HG03575 (cell line): ENCODE data around the gene TTYH3.
"Not testable (repeated sequence)": the region's sequence is repeated elsewhere in the genome, so short reads cannot be mapped to it uniquely, and the experiment has no call there.

Source experiments
- ATAC-seq: cut with Tn5 transposase; IDR thresholded peaks from one replicate; pipeline ENCODE4 v1.9.1; 2021; ENCODE audit not compliant: unreplicated experiment, insufficient number of reproducible peaks, low FRiP score; ENCODE audit errors: extremely low read depth

TTYH3 gene

DNA sequence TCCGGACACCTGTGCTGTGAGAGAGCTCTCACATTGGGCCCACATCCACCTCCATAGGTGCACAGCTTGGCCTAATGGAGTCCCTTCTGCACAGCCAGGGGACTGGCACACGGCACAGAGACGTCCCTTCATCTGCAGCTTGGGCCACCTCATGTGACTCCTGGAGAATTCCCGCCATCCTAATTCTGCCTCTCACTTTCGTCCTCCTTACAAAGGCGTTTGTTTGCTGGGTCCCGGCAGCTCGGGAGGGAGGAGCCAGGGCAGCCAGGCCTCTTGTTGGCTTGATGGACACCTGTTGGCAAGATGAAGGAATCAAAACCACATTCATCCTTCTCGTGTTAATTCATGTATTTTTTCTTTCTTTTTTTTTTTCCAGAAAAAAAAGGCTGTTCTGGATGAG is 30.7 kb upstream of the TTYH3 start:
- no peak for ATAC-seq

DNA sequence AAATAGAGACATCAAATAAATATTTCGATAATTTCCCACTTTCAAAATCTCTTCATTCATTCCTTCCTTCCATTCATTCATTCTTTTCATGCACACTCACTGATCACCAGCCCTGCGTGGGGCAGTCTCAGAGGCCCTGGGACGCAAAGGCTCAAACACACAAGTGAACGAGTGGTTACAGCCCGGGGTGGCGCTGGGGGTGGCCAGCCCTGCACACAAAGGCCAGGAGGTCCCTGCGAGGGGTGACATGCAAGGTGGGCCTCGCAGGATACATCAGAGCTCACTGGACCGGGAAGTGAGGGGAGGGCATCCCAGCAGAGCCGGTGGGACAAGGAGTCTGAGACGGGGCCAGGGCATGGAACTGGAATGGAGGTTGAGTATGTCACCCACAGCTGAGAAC is 29.9 kb upstream of the TTYH3 start:
- ATAC-seq: no peak

DNA sequence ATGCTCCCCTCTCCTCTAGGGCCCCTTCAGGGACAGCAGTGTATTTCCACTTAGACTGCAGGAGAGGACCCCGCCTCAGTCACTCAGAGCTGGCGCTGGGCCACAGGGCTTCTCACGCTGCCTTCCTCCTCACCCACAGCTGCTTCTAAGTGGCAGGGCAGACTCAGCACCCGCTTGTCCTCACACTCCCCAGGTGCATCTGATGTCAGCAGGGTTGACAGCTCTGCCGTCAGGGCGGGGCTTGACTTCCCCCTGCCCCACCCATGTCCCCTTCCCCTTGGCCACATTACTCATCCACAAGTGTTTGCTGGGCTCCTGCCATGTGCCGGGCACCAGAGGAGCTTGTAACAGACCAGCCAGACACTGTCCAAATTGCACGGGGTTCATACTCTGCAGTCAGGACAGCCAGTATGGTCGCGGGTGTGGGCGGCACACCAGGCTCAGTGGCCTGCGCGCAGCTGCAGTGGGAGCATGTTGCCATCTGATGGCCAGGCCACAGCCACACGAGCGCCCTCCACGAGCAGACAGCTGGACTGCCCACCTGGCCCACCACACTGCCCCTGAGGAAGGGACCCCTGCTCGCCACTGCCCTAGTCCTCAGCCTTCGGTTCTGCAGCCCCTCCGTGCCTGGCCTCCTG is 29.3 kb upstream of the TTYH3 start:
- no peak for ATAC-seq

DNA sequence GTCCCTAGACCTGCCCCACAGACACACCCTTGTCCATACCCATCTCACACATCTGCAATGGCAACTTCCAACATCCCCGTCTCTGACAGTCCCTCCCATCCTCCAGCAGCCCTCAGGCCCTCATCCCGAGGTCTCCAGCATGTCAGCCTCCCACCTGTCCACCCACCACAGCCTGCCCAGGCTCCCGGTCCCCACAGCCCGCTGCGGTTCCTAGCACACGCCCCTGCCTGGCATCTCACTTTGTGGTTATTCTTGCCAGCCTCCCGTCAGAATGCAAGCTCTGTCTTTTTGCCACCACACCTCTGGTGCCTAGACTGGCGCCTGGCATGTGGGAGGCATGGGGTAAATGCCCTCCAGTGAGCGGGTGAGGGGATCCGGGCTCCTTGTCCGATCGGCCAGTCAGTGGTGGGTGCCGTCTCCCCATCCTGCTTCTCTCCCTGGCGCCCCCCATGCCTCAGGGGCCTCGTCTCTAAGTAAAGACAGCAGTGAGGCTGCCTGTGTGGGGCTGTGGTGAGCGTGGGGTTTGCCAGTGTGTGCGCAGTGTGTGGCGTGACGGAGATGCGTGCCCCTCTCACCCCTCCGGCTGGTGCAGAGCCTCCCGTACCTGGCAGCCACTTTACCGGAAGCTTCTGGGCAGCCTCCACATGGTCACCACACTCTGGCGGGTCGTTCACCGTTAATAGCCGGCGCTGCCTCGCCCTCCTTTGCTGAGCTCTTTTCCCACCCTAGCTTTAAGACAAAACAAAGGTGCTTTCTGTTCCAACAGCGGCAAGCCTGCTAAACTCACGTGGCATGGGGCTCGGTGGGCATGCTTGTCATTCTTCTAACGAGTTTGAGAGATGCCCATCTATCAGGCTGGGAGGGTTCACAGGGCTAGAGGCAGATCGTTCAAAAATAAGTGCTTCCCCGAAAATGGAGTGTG is 28.5 kb upstream of the TTYH3 start:
- no peak for ATAC-seq

DNA sequence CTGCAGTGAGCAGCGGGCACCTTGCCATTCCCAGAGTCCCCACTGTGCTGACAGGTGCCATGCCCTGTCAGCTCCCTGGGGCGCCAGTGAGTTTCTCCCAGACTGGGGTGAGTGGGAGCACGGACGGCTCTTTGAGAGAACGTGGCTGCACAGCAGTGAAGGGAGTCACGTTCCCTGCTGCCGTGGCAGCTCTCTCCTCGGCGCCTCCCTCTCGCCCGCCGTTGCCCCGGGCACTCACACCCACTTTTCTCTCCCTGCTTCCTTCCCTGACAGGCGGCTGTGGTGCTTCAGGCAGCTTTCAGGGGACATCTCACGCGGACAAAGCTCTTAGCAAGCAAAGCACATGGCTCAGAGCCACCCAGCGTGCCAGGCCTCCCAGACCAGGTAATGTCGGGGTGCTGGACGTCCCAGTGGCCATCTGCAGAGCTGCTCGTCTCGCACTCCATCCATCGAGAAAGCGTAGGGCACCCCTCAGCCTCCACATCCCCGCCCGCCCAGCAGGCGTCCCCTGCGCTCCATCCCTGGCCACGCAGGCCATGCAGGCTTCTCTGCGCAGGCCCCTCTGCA is 27.1 kb upstream of the TTYH3 start:
- ATAC-seq: no peak

DNA sequence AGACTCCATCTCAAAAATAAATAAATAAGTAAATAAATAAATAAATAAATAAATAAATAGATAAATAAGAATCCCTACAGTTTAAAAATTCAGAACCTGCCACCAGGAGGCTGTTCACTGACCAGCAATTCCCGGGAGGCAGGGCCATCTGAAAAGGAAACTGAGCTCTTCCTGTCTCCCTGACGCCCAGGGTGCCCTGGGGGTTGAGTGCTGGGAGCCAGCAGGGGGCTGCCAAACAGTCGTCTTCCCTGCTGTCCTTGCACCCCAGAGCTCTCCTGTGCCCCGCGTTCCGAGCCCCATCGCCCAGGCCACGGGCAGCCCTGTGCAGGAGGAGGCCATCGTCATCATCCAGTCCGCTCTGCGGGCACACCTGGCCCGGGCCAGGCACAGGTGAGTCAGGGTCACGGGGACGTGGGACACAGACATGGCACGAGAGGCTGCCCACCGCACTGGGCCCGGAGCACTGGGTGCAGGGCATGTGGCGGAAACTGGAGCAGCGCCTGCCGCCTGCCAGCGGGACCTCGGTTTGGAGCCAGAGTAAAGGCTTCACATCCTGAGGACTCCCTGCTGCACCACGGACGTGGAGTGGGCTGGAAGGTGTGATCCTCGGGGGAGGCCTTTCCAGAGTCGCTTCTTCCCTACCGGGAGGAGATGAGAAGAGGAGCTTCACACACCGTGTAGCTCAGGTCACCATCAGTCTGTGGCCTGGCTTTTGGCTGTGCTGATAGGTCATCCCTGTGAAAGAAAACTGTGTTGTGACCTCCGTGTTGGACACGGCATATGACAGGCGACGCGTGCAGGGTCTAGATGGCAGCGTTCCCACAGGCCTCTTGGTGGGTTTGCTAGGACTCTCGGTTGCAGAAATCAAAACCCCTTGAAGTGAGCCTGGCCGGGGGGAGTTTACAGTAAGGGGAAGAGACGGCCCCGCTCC is 25.9 kb upstream of the TTYH3 start:
- no peak for ATAC-seq

DNA sequence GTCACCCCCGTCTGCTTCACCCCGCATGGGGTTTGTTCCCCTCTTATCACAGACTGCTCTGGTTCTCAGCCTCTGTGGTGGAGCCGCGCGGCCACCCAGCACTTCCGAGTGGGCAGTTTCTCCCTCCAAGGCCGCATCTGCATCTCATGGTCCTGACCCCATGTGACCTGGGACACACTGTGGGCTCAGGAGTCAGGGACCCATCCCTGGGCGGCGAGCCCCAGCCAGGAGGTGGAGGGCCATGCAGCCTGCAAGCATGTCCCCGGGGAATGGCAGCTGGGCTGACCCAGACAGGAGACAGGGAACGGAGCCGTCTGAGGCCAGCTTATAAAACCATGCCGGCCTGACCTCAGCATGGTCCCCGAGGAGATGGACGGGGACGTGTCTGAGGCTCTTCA is 25.2 kb upstream of the TTYH3 start:
- ATAC-seq: no peak

DNA sequence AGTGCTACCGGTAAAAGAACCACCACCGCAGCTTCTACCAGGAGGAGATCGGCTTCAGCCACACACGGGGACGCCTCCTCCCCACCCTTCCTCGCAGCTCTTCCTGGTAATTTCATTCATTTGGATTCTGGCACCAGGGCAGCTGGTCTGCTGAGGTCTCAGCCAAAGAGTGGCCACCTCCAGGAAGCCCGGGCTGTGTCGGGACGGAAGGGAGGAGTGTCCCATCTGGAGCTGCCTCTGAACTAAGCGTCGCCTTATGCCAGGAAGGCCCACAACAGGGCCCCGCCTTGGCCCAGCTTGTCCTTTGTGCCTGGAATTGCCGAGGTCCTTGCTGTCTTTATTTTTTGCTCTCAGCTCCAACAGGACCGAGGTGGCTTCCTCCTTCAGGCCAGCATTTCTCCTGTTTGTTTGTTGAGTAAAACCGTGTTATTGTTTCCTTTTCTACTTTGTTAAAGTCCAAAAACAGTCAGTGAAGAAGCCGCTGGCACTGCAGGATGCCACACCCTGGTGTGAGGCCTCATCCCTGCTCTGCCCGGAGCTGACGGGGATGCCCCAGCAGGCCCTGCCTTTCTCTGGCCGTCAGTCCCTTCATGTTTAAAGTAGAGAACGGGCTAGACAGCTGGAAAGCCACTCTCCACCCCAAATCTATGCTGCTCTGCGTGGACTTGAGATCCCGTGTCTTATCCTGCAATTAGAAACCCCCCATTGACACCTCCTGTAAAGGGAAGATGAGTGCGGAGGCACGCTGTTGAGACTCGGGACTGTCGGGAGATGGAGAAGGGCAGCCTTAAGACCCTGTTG is 24.5 kb upstream of the TTYH3 start:
- no peak for ATAC-seq

DNA sequence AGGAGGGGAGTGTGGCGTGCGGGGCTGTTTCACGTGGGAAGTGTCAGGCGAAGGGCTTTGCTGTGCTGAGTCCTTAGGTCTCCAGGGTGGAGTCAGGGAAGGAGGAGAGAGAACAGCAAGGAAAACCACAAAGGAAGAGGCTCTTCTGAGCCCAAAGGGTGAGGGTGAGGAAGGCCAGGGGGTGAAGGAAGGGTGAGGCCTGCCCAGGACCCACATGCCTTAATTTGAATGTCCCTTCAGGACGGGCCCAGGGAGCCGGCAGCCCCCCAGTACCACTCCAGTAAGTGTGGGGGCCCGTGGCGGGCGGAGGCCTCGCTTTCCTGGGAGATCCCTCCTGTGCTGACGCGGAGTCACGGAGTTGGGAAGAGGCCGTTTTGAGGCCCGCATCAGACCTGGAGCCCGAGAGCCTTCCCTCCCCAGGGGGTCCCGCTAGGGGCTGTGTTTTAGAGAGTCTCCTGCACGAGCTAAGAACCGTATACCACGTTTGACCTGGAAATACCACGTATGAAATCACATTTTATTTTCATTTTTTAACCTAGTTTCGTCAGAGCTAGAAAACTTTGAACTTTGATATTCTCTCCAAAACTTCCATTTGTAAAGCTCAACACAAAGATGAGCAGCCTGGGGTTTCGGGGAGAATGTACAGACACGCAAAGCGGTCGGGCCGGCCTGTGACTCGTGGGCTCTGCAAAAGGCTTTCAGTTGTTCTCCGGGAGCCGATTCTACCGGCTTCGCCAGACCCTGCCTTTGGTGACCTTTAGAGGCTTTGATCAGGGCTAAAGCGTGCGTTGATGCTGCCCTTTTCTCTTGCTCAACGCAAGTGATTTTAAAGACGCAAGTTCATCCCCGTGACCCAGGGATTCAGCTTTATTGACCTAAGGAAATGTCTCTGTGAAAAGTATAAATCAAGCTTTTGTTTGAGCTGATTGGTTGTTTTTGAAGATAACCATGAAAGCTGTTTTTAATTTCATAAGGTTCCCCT is 23.6 kb upstream of the TTYH3 start:
- no peak for ATAC-seq

DNA sequence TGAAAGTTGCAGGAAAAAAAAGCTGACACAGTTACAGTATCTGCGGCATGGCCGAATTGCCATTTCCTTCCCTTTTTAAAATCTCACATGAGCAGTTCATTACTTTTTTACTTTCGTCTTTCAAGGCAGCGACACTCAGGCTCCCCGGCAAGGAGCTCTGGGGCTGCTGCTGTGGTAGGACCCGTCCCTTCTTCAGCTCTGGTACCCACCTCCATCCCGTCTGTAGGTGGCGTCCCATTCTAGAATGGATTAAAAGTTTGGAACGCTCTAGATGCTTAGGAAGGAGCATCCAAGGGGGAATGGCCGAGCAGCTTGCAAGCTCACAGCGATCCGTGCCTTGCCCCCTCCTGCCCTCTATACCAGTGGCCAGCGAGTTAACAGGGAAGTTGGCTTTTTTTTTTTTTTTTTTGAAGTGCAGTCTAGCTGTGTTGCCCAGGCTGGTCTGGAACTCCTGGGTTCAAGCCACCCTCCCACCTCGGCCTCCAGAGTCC is 22.8 kb upstream of the TTYH3 start:
- no peak for ATAC-seq

DNA sequence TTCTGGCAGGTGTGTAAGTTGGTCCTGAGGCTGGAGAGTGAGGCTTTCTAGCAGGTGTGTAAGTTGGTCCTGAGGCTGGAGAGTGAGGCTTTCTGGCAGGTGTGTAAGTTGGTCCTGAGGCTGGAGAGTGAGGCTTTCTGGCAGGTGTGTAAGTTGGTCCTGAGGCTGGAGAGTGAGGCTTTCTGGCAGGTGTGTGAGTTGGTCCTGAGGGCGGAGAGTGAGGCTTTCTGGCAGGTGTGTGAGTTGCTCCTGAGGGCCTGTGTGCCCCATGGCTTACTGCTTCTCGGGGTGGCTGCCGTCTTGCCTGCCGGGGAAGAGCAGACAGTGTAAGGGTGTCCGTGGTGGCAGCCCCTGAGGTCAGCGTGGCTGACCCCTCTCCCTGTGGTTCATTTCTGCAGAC is 22.1 kb upstream of the TTYH3 start:
- not testable (repeated sequence) for ATAC-seq

DNA sequence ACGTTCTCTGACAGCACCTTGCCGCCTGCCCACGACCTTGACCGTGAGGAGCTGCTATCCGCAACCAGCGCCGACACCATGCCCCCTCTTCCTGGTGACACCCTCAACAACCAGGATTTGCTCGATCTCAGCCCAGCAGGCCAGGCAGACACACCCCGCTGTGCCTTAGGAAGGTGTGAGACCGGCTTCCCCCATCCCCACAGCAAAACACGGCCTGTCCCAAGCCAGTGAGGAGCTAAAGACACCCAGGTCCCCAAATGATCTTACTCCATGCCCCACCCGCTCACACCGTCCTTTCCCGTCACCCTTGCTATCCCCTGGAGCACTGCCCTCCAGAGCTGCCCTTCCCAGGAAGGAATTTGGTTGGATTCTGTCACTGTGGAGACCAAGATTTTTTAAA is 21.3 kb upstream of the TTYH3 start:
- no peak for ATAC-seq

DNA sequence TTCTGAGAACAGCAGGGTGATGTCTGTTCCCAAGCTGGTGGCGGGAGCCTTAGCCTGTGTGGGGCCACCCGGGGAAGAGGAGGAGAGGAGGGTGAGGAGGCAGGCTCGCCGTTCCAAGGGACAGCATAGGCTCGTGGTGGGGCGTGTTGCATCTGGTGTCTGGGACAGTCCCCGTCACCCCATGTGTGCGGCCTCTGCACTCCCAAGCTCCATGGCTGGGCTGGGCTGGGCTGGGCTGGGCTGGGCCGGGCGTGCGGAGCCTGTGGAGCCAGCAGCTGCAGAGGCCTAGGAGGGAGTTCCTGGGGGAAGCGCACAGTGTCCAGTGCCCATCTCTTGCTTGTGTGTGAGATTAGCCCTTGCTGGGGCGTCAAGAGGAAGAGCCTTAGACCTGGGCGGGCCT is 20.9 kb upstream of the TTYH3 start:
- no peak for ATAC-seq

DNA sequence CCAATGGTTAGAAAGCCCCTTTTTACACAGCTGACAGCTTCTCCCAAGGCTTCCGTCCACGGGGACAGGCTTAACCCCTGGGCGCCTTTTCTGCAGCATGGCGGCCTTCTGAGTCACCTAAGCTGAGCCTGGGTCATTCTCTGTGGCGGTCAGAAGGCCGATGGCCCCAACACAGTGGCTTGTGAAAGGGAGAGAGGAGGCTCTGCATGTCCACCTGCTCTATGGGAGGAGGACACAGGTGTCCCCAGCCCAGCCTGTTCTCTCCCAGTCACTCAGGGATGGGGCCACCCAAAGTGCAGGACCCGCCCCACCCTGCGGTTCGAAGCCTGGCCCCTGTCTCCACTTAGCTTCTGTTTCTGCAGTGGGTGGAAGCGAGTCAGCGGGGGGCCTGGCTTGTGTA is 20.4 kb upstream of the TTYH3 start:
- no peak for ATAC-seq

DNA sequence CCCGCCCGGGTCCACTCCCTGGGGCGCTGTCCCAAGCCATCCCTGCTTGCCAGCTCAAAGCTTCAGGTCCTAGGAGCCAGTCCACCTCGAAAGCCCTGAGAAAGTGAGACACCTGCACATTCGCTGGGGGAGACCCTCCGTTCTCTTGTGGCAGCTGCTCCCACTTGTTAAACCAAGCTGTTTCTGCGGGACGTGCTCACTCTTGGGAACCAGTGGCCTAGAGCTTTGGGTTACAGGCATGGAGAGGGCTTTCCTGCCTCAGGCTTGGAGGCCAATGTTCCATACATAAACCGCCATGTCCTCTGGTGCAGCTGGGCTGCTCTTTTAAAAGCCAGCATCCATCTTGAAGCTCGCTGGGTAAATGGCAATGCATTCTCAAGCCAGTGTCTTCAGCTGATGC is 19.9 kb upstream of the TTYH3 start:
- ATAC-seq: no peak

DNA sequence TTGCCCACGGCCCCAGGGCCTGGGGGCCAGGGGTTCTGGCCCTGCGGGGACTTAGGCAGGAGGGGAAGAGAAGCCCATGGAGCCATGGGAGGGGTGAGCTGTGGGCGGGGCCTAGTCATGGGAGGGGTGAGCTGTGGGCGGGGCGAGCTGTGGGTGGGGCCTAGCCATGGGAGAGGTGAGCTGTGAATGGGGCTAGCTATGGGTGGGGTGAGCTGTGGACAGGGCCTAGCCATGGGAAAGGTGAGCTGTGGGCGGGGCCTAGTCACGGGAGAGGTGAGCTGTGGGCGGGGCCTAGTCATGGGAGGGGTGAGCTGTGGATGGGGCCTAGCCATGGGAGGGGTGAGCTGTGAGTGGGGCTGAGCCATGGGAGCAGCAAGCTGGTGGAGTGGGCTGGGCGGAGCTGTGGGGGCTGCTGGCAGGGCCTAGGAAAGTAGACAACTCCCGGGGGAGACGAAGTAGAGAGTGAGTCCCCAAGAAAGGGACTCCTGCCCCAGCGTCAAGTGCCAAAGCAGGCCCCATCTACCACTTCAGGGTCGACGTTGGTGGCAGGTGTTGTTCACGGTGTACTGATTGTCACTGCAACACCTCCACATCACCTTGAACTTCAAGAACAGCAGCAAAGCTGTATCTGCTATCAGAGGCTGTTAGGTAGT is 19.2 kb upstream of the TTYH3 start:
- no peak for ATAC-seq
